Forelimb muscle (tissue), 1 donor: ENCODE measurements around the gene GRSF1. TPM values are rescaled to one million over a fixed set of nuclear protein-coding genes. Genes with fewer than 3 reads are reported as not detected.
"Not testable (repeated sequence)": the region's sequence is repeated elsewhere in the genome, so short reads cannot be mapped to it uniquely, and the experiment has no call there.

ENCODE experiments used
- DNase-seq: peaks from one replicate; pipeline ENCODE4 v3.0.0-alpha.2; 2013; ENCODE audit warnings: low read depth
- polyA plus RNA-seq: library from polyadenylated mRNA; unstranded; fragments of 120-200 nt; gene quantifications from one replicate; pipeline ENCODE4 v1.2.1, GENCODE V29; 2013; ENCODE audit not compliant: insufficient read length

The GRSF1 gene
- polyA plus RNA-seq, 1 donor: 181 TPM

- DNase-seq: no peak
Observed at GRCh38 chr4:70836081-70836480, 3.6 kb downstream of the GRSF1 start.

- DNase-seq: no peak
Observed at GRCh38 chr4:70833675-70834074, 6.0 kb downstream of the GRSF1 start.

- DNase-seq: no peak
Observed at GRCh38 chr4:70831293-70831692, 8.4 kb downstream of the GRSF1 start.

- DNase-seq: no peak
Observed at GRCh38 chr4:70830054-70830453, 9.6 kb downstream of the GRSF1 start.

- no peak for DNase-seq
Observed at GRCh38 chr4:70829492-70829891, 10.2 kb downstream of the GRSF1 start.

- no peak for DNase-seq
Observed at GRCh38 chr4:70829015-70829414, 10.7 kb downstream of the GRSF1 start.

- DNase-seq: no peak
Observed at GRCh38 chr4:70818921-70819320, 20.8 kb downstream of the GRSF1 start.

- no peak for DNase-seq
Observed at GRCh38 chr4:70818173-70818855, 21.4 kb downstream of the GRSF1 start.

- no peak for DNase-seq
Observed at GRCh38 chr4:70816894-70817293, 22.8 kb downstream of the GRSF1 start.

GRCh38 chr4:70815370-70815769, 24.3 kb downstream of the GRSF1 start:
- DNase-seq: no peak

- no peak for DNase-seq
Observed at GRCh38 chr4:70808151-70808550, 31.5 kb downstream of the GRSF1 start.

GRCh38 chr4:70802928-70803580, 36.6 kb downstream of the GRSF1 start:
- no peak for DNase-seq

GRCh38 chr4:70801265-70801809, 38.4 kb downstream of the GRSF1 start:
- no peak for DNase-seq

- DNase-seq: no peak
Observed at GRCh38 chr4:70793626-70794025, 46.1 kb downstream of the GRSF1 start.

- DNase-seq: no peak
Observed at GRCh38 chr4:70788733-70789132, 51.0 kb downstream of the GRSF1 start.

- DNase-seq: no peak
Observed at GRCh38 chr4:70787496-70787895, 52.2 kb downstream of the GRSF1 start.

GRCh38 chr4:70783096-70783495, 56.6 kb downstream of the GRSF1 start:
- no peak for DNase-seq

- DNase-seq: no peak
Observed at GRCh38 chr4:70778888-70779422, 60.7 kb downstream of the GRSF1 start.

- DNase-seq: no peak
Observed at GRCh38 chr4:70772929-70773555, 66.6 kb downstream of the GRSF1 start.

- DNase-seq: not testable (repeated sequence)
Observed at GRCh38 chr4:70769396-70769795, 70.3 kb downstream of the GRSF1 start.

- no peak for DNase-seq
Observed at GRCh38 chr4:70768301-70768948, 71.3 kb downstream of the GRSF1 start.
